GM12801 (cell line): Measurements from ENCODE around the gene EIF4G2.

Source experiments
- TF ChIP-seq, protein P1 (sequence below): IDR thresholded peaks from one replicate; pipeline ENCODE4 v1.5.1; 2011; ENCODE audit warnings: control low read depth; ENCODE audit not compliant: insufficient read length; ENCODE audit errors: extremely low read depth

EIF4G2 gene

DNA sequence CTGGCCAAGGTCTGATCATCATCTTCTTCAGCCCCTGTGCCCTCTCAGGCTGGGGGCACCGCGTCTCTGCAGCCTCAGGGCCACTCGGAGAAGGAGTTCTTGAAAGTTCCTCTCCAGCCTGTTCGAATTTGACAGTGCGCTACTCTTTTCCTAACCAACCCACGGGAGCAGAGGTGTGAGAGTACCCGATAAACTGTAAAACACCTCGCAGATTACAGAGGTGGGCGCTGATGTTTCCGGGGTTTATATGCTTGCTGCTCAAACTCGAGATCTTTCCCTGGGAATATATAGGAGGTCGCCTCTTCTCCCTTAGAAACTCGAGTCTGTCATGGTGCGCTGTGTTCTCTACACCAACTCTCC is 57.2 kb downstream of the EIF4G2 start:
- TF ChIP-seq, protein P1, sequence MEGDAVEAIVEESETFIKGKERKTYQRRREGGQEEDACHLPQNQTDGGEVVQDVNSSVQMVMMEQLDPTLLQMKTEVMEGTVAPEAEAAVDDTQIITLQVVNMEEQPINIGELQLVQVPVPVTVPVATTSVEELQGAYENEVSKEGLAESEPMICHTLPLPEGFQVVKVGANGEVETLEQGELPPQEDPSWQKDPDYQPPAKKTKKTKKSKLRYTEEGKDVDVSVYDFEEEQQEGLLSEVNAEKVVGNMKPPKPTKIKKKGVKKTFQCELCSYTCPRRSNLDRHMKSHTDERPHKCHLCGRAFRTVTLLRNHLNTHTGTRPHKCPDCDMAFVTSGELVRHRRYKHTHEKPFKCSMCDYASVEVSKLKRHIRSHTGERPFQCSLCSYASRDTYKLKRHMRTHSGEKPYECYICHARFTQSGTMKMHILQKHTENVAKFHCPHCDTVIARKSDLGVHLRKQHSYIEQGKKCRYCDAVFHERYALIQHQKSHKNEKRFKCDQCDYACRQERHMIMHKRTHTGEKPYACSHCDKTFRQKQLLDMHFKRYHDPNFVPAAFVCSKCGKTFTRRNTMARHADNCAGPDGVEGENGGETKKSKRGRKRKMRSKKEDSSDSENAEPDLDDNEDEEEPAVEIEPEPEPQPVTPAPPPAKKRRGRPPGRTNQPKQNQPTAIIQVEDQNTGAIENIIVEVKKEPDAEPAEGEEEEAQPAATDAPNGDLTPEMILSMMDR: no peak

- TF ChIP-seq, protein P1: no peak
Observed at GRCh38 chr11:10750838-10751580, 57.7 kb downstream of the EIF4G2 start, which contains the start of gene CTR9. Gene CTR9, plus strand, starts transcription at chr11:10751246. Its CDS starts 167 bp downstream, at chr11:10751413.

DNA sequence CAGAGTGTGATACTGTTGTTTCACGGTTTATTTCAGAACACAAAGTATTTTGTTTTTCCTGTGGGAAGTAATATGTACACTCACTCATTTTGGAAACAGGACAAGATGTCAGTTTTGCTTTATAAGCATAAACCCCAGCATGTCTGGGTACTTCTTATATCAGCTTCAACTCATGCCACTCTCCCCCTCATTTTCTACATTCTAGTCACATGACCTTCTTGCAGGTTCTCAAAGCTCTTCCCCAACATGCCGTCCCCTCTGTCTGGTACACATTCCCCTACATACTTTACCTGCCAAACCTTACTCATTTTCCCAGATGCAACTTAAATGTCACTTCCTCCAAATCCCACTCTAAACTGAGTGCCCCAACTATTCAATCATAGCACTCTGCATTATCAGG is 59.2 kb downstream of the EIF4G2 start:
- TF ChIP-seq, protein P1: no peak

DNA sequence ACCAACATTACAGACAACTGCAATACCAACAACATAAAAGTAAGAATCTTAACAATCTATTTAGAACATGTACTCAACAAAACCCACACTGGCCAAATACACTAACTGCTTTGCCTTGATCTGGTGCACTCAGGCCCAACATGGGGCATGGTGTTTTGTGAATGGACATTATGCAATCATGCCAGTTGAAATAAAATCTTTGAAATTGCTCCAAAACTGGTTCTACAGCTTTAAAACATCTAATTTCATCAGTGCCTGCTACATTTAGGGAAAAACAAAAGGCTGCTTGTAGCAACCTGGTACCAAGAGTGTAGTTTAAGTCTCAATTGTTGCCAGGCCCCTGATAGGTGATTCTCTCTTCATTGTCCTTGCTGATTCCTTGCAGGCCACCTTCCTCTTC is 61.0 kb downstream of the EIF4G2 start:
- TF ChIP-seq, protein P1: no peak
